ENCODE measurements around the gene BCHE.

Gene BCHE

DNA sequence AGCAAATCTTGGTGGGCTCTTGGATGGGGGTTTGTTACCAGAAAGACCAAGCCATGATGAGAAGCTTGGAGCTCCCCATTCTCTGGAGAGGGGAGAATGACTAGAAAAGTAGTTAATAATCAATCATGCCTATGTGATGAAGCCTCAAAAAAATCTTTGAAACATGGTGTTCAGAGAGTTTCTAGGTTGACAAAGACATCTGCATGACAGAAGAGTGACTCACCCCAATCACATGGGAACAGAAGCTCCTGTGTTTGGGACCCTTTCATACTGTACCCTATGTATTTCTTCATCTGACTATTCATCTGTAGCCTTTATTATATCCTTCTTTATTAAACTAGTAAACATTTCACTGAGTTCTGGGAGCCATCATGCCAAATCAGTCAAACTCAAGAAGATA lies 87.4 kb downstream of the BCHE start:
- no peak for DNase-seq (ENCODE audit: low spot score)

GRCh38 chr3:165749241-165749640 lies 88.0 kb downstream of the BCHE start:
- no peak for DNase-seq (ENCODE audit: low spot score)

GRCh38 chr3:165748094-165748493 lies 89.1 kb downstream of the BCHE start:
- no peak for DNase-seq (ENCODE audit: low spot score)

DNA sequence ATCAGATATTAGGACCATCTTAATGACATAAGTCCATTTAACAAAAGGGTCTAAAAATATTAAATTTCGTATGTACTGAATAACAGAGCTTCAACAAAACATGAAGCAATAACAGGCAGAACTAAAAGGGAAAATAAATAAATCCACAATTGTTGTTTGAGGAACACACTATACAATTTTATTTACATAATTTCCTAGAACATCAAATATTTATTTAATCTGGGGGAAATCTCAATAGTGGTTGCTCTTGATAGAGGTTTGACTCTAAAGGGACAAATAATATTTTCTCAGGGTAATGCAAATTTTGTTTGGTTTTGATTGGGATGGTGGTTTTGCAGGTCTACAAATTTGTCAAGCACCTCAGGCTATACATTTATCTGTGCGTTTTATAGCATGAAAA lies 90.3 kb downstream of the BCHE start:
- no peak for DNase-seq (ENCODE audit: low spot score)

DNA sequence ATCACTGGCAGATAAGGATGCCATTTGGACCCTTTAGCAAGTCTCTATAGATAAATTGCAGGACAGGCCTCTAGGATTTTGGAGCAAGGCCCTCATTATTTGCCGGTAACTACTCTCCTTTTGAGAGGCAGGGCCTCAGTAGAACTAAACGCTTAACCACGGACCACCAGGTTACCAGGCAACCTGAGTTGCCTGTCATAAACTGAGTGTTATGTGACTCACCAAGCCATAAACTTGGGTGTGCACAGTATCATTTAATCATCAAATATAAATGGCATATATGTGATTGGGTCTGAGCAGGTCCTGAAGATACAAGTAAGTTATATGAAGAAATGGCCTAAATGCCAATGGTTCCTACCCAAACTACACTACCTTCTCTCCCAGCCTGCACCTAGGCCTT lies 93.2 kb downstream of the BCHE start:
- DNase-seq (ENCODE audit: low spot score), result no peak

GRCh38 chr3:165742351-165742750 lies 94.9 kb downstream of the BCHE start:
- no peak for DNase-seq (ENCODE audit: low spot score)

DNA sequence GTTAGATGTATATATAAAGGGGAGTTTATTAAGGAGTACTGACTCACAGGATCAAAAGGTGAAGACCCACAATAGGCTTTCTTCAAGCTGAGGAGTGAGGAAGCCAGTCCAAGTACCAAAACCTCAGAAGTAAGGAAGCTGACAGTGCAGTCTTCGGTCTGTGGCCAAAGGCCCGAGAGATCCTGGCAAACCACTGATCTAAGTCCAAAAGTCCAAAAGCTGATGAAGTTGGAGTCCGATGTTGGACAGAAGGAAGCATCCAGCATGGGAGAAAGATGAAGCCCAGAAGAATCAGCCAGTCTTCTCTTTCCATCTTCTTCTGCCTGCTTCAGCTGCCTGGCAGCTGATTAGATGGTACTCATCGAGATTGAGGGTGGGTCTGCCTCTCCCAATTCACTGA lies 107.5 kb downstream of the BCHE start:
- DNase-seq (ENCODE audit: low spot score), result no peak

DNA sequence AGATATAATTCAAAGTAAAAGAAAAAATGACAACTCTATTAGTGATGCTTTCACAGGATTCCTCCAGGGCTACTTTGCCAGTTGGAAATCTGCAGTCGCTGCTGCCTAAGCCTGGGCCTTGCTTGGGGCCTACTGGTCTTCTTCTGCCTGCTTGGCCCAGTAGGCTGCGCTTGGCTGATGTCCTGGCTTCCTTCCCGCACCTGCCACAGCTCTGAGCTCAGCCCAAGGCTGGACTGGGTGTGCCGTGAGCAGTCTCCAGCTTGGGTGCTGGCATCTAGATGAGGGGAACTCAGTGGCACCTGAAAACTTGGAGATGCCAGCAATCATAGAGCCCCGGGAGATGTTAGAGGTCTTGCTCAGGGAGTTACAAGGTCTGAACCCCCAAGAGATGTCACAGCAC lies 108.3 kb downstream of the BCHE start:
- no peak for DNase-seq (ENCODE audit: low spot score)

- no peak for DNase-seq (ENCODE audit: low spot score)
Observed at GRCh38 chr3:165725296-165725695, 111.9 kb downstream of the BCHE start.
